Measurements from ENCODE around the gene TIMM13. TPM values are rescaled to one million over a fixed set of nuclear protein-coding genes. Genes with fewer than 3 reads are reported as not detected.
"Not testable (repeated sequence)": the region's sequence is repeated elsewhere in the genome, so short reads cannot be mapped to it uniquely, and the experiment has no call there.

TIMM13 gene
- total RNA-seq, 1 experiment from 2014 or later, result 49.3 TPM

DNA sequence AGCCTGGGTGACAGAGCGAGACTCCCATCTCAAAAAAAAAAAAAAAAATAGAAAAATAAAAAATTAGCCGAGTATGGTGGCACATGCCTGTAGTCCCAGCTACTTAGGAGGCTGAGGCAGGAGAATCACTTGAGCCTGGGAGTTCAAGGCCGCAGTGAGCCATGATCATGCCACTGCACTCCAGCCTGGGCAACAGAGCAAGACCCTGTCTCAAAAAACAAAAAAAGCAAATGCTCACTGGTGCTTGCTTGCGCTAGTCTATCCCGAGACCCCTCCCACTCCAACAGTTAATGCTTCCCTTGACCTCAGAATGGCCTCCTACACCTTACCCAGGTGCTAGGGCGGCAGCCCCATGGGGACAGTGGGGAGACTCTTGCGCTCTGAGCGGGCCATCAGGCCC lies 9.9 kb downstream of the TIMM13 start:
- not testable (repeated sequence) for H3K9me3 ChIP-seq (ENCODE audit: low read length); H3K9ac ChIP-seq (ENCODE audit: low read length); H3K4me2 ChIP-seq (ENCODE audit: low read depth, low read length, poor library complexity, severe bottlenecking); H3K27me3 ChIP-seq (ENCODE audit: low read length); H3K4me3 ChIP-seq (ENCODE audit: low read length); DNase-seq; H3K4me1 ChIP-seq (ENCODE audit: low read length); H3K9me2 ChIP-seq (replicated peaks; ENCODE audit: insufficient read depth, low read length); H3K27ac ChIP-seq (ENCODE audit: low read length); H3K36me3 ChIP-seq (ENCODE audit: insufficient read depth, low read length); H4K20me1 ChIP-seq (ENCODE audit: insufficient read depth, low read depth, low read length); H3K79me2 ChIP-seq (ENCODE audit: low read length); H2AFZ ChIP-seq (ENCODE audit: low read length)

DNA sequence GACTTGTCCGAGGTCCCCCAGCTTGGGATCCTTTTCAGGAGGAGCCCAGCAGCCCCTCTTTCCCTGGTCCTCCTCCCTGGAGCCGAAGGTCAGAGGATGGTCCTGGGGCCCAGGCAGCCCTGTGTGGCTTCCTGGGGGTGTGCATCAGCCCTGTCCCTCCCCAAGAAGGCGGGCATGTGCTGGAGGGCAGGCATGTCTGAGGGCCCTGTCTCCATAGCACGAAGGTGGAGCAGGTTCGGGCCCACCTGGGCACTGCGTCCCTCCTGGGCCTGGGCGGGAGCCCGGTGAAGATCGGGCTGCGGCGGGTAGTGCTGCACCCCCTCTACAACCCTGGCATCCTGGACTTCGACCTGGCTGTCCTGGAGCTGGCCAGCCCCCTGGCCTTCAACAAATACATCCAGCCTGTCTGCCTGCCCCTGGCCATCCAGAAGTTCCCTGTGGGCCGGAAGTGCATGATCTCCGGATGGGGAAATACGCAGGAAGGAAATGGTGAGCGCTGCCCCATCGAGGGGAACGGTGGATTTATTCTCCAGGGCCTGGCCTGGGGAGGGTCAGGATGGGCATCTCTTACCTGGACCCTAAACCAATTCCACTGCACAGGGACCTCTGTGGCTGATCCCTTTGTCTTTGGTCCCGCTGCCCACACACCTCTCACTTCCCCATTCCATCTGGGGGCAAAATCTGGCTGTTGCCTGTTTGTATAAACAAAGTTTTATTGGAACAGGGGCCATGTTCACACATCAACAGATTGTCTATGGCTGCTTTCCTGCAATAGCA lies 10.9 kb downstream of the TIMM13 start:
- Histone ChIP-seq H2AFZ (ENCODE audit: low read length) (no peak overlapping the region), H3K36me3 (ENCODE audit: insufficient read depth, low read length) (no peaks in the 10 kb centered on the region), H3K79me2 (ENCODE audit: low read length) (no peaks in the 10 kb centered on the region), H3K9me2 (replicated peaks; ENCODE audit: insufficient read depth, low read length) (no peaks in the 10 kb centered on the region), H4K20me1 (ENCODE audit: insufficient read depth, low read depth, low read length) (0 out of 2 replicates have a peak, but pooled peaks cover 3% of the 10 kb centered on the region), H3K4me1 (ENCODE audit: low read length) (no peaks in the 10 kb centered on the region), H3K4me3 (ENCODE audit: low read length) (no peak overlapping the region), H3K27ac (ENCODE audit: low read length) (no peak overlapping the region), H3K4me2 (ENCODE audit: low read depth, low read length, poor library complexity, severe bottlenecking) (no peak overlapping the region), H3K9me3 (ENCODE audit: low read length) (no peaks in the 10 kb centered on the region), H3K9ac (ENCODE audit: low read length) (no peak overlapping the region), H3K27me3 (ENCODE audit: low read length) (no peaks in the 10 kb centered on the region)
- DNase-seq, result no peak

DNA sequence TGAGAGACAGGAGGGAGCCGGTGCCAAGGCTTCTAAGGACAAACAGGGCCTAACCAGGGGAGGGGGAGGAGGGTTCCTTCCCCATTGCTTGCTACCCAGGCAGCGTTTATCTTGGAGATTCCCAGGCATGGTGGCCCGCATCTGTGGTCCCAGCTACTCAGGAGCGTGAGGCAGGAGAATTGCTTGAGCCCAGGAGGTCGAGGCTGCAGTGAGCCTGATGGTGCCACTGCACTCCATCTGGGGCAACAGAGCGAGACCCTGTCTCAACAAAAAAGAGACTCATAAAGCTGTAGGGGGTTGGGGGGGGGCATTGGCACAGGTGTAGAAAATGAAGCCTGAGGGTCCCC lies 11.4 kb downstream of the TIMM13 start:
- Histone ChIP-seq H3K9ac (ENCODE audit: low read length) (no peak overlapping the region), H4K20me1 (ENCODE audit: insufficient read depth, low read depth, low read length) (0 out of 2 replicates have a peak, but pooled peaks cover 3% of the 10 kb centered on the region)

DNA sequence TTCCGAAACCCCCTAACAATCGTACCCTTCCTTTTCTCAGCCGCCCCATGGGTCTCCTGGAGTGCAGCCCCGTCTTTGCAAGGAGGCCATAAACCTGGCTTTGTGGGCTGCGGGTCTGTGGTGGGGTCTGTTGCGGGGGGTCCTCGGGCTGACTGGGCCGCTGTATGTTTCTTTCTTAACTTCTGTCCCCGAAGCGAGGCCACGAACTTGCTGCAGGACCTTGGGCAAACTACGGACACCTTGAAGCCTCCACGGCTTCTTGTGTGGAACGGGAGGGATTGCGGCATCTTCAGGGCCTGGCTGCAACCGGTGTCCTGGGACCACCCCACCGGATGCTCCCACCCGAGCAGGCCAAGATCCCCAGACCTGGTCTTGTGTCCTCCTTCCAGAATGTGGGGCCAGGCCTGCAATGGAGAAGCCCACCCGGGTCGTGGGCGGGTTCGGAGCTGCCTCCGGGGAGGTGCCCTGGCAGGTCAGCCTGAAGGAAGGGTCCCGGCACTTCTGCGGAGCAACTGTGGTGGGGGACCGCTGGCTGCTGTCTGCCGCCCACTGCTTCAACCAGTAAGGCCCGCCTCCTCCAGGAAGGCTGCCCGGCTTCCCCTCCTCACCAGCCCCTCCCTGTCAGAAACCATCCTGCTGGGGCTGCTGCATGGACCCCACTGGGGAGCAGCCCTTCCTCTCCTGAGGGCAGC lies 12.0 kb downstream of the TIMM13 start:
- no peaks in the 10 kb centered on the region for H3K36me3 ChIP-seq (ENCODE audit: insufficient read depth, low read length)
- no peaks in the 10 kb centered on the region for H3K9me2 ChIP-seq (replicated peaks; ENCODE audit: insufficient read depth, low read length)
- H3K27me3 ChIP-seq (ENCODE audit: low read length), result no peaks in the 10 kb centered on the region
- no peak overlapping the region for H3K27ac ChIP-seq (ENCODE audit: low read length)
- no peaks in the 10 kb centered on the region for H3K79me2 ChIP-seq (ENCODE audit: low read length)
- 0 out of 2 replicates have a peak, but pooled peaks cover 3% of the 10 kb centered on the region for H4K20me1 ChIP-seq (ENCODE audit: insufficient read depth, low read depth, low read length)
- no peak for DNase-seq
- H2AFZ ChIP-seq (ENCODE audit: low read length), result no peak overlapping the region
- H3K4me1 ChIP-seq (ENCODE audit: low read length), result no peaks in the 10 kb centered on the region
- H3K4me3 ChIP-seq (ENCODE audit: low read length), result no peak overlapping the region
- H3K9me3 ChIP-seq (ENCODE audit: low read length), result no peaks in the 10 kb centered on the region
- H3K9ac ChIP-seq (ENCODE audit: low read length), result no peak overlapping the region
- no peak overlapping the region for H3K4me2 ChIP-seq (ENCODE audit: low read depth, low read length, poor library complexity, severe bottlenecking)

More for the DNA sequence above, 11.4 kb downstream of the TIMM13 start:
- no peaks in the 10 kb centered on the region for H3K27me3 ChIP-seq (ENCODE audit: low read length)
- H3K79me2 ChIP-seq (ENCODE audit: low read length), result no peaks in the 10 kb centered on the region
- no peaks in the 10 kb centered on the region for H3K36me3 ChIP-seq (ENCODE audit: insufficient read depth, low read length)
- H3K9me3 ChIP-seq (ENCODE audit: low read length), result no peaks in the 10 kb centered on the region
- H3K4me3 ChIP-seq (ENCODE audit: low read length), result no peak overlapping the region
- H3K9me2 ChIP-seq (replicated peaks; ENCODE audit: insufficient read depth, low read length), result no peaks in the 10 kb centered on the region
- no peak for DNase-seq
- H3K4me1 ChIP-seq (ENCODE audit: low read length), result no peaks in the 10 kb centered on the region
- H2AFZ ChIP-seq (ENCODE audit: low read length), result no peak overlapping the region
- no peak overlapping the region for H3K4me2 ChIP-seq (ENCODE audit: low read depth, low read length, poor library complexity, severe bottlenecking)
- H3K27ac ChIP-seq (ENCODE audit: low read length), result no peak overlapping the region

DNA sequence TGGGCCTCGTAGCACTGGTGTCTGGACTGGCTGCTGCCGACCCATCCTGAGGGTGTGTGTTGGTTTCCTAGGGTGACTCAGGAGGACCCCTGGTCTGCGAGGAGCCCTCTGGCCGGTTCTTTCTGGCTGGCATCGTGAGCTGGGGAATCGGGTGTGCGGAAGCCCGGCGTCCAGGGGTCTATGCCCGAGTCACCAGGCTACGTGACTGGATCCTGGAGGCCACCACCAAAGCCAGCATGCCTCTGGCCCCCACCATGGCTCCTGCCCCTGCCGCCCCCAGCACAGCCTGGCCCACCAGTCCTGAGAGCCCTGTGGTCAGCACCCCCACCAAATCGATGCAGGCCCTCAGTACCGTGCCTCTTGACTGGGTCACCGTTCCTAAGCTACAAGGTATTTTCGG lies 13.8 kb downstream of the TIMM13 start:
- Histone ChIP-seq H3K27ac (ENCODE audit: low read length) (no peak overlapping the region), H3K79me2 (ENCODE audit: low read length) (no peaks in the 10 kb centered on the region), H3K4me1 (ENCODE audit: low read length) (no peaks in the 10 kb centered on the region), H2AFZ (ENCODE audit: low read length) (no peak overlapping the region), H3K9me3 (ENCODE audit: low read length) (no peaks in the 10 kb centered on the region), H3K27me3 (ENCODE audit: low read length) (no peaks in the 10 kb centered on the region), H3K36me3 (ENCODE audit: insufficient read depth, low read length) (no peaks in the 10 kb centered on the region), H3K4me3 (ENCODE audit: low read length) (no peak overlapping the region), H4K20me1 (ENCODE audit: insufficient read depth, low read depth, low read length) (0 out of 2 replicates have a peak, but pooled peaks cover 3% of the 10 kb centered on the region), H3K9me2 (replicated peaks; ENCODE audit: insufficient read depth, low read length) (no peaks in the 10 kb centered on the region), H3K4me2 (ENCODE audit: low read depth, low read length, poor library complexity, severe bottlenecking) (no peak overlapping the region), H3K9ac (ENCODE audit: low read length) (no peak overlapping the region)
- DNase-seq, result no peak

DNA sequence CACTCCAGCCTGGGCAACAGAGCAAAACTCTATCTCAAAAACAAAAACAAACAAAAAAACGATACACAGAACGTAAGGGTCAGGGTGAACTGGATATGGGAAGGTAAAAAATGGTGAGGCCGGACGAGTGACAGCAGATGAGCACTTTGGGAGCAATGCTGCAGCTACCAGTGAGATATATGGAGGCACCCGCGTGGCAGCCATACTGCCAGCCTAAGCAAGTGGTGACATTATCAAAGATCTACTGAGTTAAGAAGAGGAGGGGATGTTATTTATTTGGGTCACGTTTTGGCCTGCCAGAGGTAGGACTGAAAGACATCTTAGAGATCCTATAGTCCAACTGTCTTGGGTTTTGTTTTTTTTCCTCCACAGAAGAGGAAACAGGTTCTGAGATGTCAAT lies 14.2 kb downstream of the TIMM13 start:
- no peak overlapping the region for H3K4me3 ChIP-seq (ENCODE audit: low read length)

DNA sequence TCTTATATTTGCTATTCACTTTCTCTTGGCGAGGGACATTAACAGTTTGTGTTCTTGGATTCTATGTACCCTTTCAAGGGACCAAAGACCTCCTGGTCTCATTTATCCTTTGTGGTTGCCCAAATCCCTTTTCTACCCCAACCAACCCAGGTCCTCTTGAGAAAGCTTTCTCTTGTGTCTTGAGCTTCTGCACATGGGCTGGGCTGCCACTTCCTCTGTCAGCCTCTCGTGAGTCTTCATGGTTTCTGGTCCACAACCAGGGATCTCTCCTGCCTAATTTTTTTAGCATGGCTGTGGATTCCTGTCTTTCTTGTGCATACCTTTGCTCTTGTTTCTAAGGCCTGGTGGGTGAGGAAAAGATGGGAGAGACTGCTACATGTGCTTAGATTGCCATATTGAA lies 14.9 kb downstream of the TIMM13 start:
- H3K79me2 ChIP-seq (ENCODE audit: low read length), result no peaks in the 10 kb centered on the region
- no peak overlapping the region for H3K27ac ChIP-seq (ENCODE audit: low read length)
- no peak overlapping the region for H3K9ac ChIP-seq (ENCODE audit: low read length)
- H3K9me3 ChIP-seq (ENCODE audit: low read length), result no peaks in the 10 kb centered on the region
- H3K36me3 ChIP-seq (ENCODE audit: insufficient read depth, low read length), result no peaks in the 10 kb centered on the region
- no peak overlapping the region for H2AFZ ChIP-seq (ENCODE audit: low read length)
- no peaks in the 10 kb centered on the region for H3K9me2 ChIP-seq (replicated peaks; ENCODE audit: insufficient read depth, low read length)
- H3K4me1 ChIP-seq (ENCODE audit: low read length), result no peaks in the 10 kb centered on the region
- H3K4me2 ChIP-seq (ENCODE audit: low read depth, low read length, poor library complexity, severe bottlenecking), result no peak overlapping the region
- H3K27me3 ChIP-seq (ENCODE audit: low read length), result no peaks in the 10 kb centered on the region
- H4K20me1 ChIP-seq (ENCODE audit: insufficient read depth, low read depth, low read length), result 0 out of 2 replicates have a peak, but pooled peaks cover 3% of the 10 kb centered on the region
- peak; percentile 57 for DNase-seq
- H3K4me3 ChIP-seq (ENCODE audit: low read length), result no peak overlapping the region

More for the DNA sequence above, 14.2 kb downstream of the TIMM13 start:
- Histone ChIP-seq H3K36me3 (ENCODE audit: insufficient read depth, low read length) (no peaks in the 10 kb centered on the region), H4K20me1 (ENCODE audit: insufficient read depth, low read depth, low read length) (0 out of 2 replicates have a peak, but pooled peaks cover 3% of the 10 kb centered on the region), H2AFZ (ENCODE audit: low read length) (no peak overlapping the region), H3K4me1 (ENCODE audit: low read length) (no peaks in the 10 kb centered on the region), H3K27ac (ENCODE audit: low read length) (no peak overlapping the region), H3K9ac (ENCODE audit: low read length) (no peak overlapping the region), H3K9me3 (ENCODE audit: low read length) (no peaks in the 10 kb centered on the region), H3K9me2 (replicated peaks; ENCODE audit: insufficient read depth, low read length) (no peaks in the 10 kb centered on the region), H3K4me2 (ENCODE audit: low read depth, low read length, poor library complexity, severe bottlenecking) (no peak overlapping the region), H3K79me2 (ENCODE audit: low read length) (no peaks in the 10 kb centered on the region), H3K27me3 (ENCODE audit: low read length) (no peaks in the 10 kb centered on the region)
- no peak for DNase-seq

DNA sequence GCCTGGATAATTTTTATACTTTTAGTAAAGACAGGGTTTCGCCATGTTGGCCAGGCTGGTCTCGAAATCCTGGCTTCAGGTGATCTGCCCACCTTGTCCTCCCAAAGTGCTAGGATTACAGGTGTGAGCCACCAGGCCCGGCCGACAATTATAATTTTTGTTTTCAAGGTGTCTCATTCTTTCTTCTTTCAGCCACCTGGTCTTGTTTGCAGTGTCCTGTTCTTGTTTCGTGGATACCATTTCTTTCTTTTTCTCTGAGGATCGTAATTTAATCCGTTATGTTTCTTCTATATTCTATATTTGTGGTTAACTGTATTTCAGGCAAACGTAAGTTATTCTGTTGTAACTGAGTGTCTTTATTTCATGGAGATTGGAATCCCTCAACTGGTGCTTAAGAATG lies 15.7 kb downstream of the TIMM13 start:
- Histone ChIP-seq H3K79me2 (ENCODE audit: low read length) (no peaks in the 10 kb centered on the region), H3K4me3 (ENCODE audit: low read length) (no peak overlapping the region), H3K27me3 (ENCODE audit: low read length) (no peaks in the 10 kb centered on the region), H3K4me2 (ENCODE audit: low read depth, low read length, poor library complexity, severe bottlenecking) (no peak overlapping the region), H3K27ac (ENCODE audit: low read length) (no peak overlapping the region), H3K4me1 (ENCODE audit: low read length) (no peaks in the 10 kb centered on the region), H3K9me2 (replicated peaks; ENCODE audit: insufficient read depth, low read length) (no peaks in the 10 kb centered on the region), H3K9ac (ENCODE audit: low read length) (no peak overlapping the region), H2AFZ (ENCODE audit: low read length) (no peak overlapping the region), H3K36me3 (ENCODE audit: insufficient read depth, low read length) (no peaks in the 10 kb centered on the region), H4K20me1 (ENCODE audit: insufficient read depth, low read depth, low read length) (0 out of 2 replicates have a peak, but pooled peaks cover 3% of the 10 kb centered on the region), H3K9me3 (ENCODE audit: low read length) (no peaks in the 10 kb centered on the region)
- DNase-seq, result no peak

All from Karpas-422 (cell line).